Lung (tissue), 12 donors: ENCODE data around the gene TTBK2. TPM values are rescaled to one million over a fixed set of nuclear protein-coding genes. Genes with fewer than 3 reads are reported as not detected.

ENCODE experiments used
- ATAC-seq: fragments of 200-7000 bp; cut with Tn5 transposase; one replicate; pipeline ENCODE4 v1.9.1; 2020; ENCODE audit warnings: moderate number of reproducible peaks; ENCODE audit not compliant: insufficient read depth, low FRiP score
- DNase-seq, 3 donors: peaks; one replicate each; pipeline ENCODE4 v3.0.0-alpha.2; 2013 to 2017
- H3K27ac ChIP-seq, 2 donors: one replicate each; pipeline ENCODE4 v1.5.1; 2013; ENCODE audit warnings: mild to moderate bottlenecking in 2 of 2, moderate library complexity in 2 of 2, control low read depth in 1 of 2, inconsistent platforms in 1 of 2, low read depth in 1 of 2, low read length in 1 of 2
- H3K27me3 ChIP-seq, 3 donors: one replicate each; pipeline ENCODE4 v1.5.1; 2013; ENCODE audit warnings: low read length in 2 of 3; ENCODE audit not compliant: control insufficient read depth in 3 of 3, insufficient read depth in 3 of 3
- H3K36me3 ChIP-seq, 4 donors: one replicate each; pipeline ENCODE4 v1.5.1; 2013; ENCODE audit warnings: low read length in 4 of 4, mild to moderate bottlenecking in 1 of 4, moderate library complexity in 1 of 4; ENCODE audit not compliant: control insufficient read depth in 4 of 4, insufficient read depth in 4 of 4
- H3K4me1 ChIP-seq, 5 donors: one replicate each; pipeline ENCODE4 v1.5.1; 2013; ENCODE audit warnings: low read length in 5 of 5, mild to moderate bottlenecking in 2 of 5, moderate library complexity in 1 of 5; ENCODE audit not compliant: control insufficient read depth in 5 of 5, insufficient read depth in 5 of 5
- H3K4me3 ChIP-seq: one replicate; pipeline ENCODE4 v1.5.1; 2013; ENCODE audit warnings: mild to moderate bottlenecking, control low read depth, moderate library complexity
- H3K9ac ChIP-seq, 2 donors: one replicate each; pipeline ENCODE4 v1.5.1; 2013; ENCODE audit warnings: low read length in 2 of 2, control low read depth in 1 of 2; ENCODE audit not compliant: insufficient read depth in 1 of 2
- H3K9me3 ChIP-seq, 4 donors: one replicate each; pipeline ENCODE4 v1.5.1; 2013; ENCODE audit warnings: low read length in 3 of 4, mild to moderate bottlenecking in 1 of 4, moderate library complexity in 1 of 4; ENCODE audit not compliant: control insufficient read depth in 4 of 4, insufficient read depth in 3 of 4
- WGBS, 2 donors: extraction: QIAGEN DNeasy Blood & Tissue Kit; methylation state at CpG; one replicate each; pipeline ENCODE4 v1.1.7; 2013; 5-methylcytosine and 5-hydroxymethylcytosine counted together
- polyA plus RNA-seq, 2 donors: library from polyadenylated mRNA; stranded (reverse); fragments of 200-250 nt; gene quantifications; one replicate each; pipeline ENCODE4 v1.2.1, GENCODE V29; 2013
- total RNA-seq, 2 donors: library from RNA; depleted of rRNA in 1 of 2; stranded (reverse); fragments of >200 nt in 1 of 2; gene quantifications; one replicate each; pipeline ENCODE4 v1.2.1, GENCODE V29; 2014 to 2021
- TF ChIP-seq, protein P1 (sequence below): IDR thresholded peaks from 2 replicates; pipeline ENCODE4 v1.5.1; 2012; ENCODE audit warnings: mild to moderate bottlenecking; ENCODE audit errors: control extremely low read depth, extremely low read depth
- donor health status: control.
- donor health status: control.
- donor health status: Bipolar disorder and iron deficiency.
- donor health status: healthy.
- donor health status: DM: yes; HTN: yes; CAD: no.

The TTBK2 gene
- total and polyA plus RNA-seq, 4 donors: 2.5 to 27.5 (median 9.5) TPM

- no peak for DNase-seq
- Histone ChIP-seq H3K9me3 (no peaks in the 10 kb centered on the region), H3K9ac (no peak overlapping the region), H3K27ac (no peak overlapping the region), H3K27me3 (no peaks in the 10 kb centered on the region), H3K4me3 (no peak overlapping the region), H3K4me1 (no peaks in the 10 kb centered on the region), H3K36me3 (peaks cover 16 to 45% (median 34%) of the 10 kb centered on the region in 4 donors)
- TF ChIP-seq, protein P1, sequence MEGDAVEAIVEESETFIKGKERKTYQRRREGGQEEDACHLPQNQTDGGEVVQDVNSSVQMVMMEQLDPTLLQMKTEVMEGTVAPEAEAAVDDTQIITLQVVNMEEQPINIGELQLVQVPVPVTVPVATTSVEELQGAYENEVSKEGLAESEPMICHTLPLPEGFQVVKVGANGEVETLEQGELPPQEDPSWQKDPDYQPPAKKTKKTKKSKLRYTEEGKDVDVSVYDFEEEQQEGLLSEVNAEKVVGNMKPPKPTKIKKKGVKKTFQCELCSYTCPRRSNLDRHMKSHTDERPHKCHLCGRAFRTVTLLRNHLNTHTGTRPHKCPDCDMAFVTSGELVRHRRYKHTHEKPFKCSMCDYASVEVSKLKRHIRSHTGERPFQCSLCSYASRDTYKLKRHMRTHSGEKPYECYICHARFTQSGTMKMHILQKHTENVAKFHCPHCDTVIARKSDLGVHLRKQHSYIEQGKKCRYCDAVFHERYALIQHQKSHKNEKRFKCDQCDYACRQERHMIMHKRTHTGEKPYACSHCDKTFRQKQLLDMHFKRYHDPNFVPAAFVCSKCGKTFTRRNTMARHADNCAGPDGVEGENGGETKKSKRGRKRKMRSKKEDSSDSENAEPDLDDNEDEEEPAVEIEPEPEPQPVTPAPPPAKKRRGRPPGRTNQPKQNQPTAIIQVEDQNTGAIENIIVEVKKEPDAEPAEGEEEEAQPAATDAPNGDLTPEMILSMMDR: no peak
- 80 to 86% methylated on average over 6 of the region's 6 CpGs for WGBS, 2 donors
- no peak for ATAC-seq
Observed at GRCh38 chr15:42721016-42721415, 199.6 kb downstream of the TTBK2 start.

- Histone ChIP-seq H3K4me1 (peaks cover 0 to 2% (median 0%) of the 10 kb centered on the region in 5 donors), H3K4me3 (no peak overlapping the region), H3K9me3 (no peaks in the 10 kb centered on the region), H3K27me3 (no peaks in the 10 kb centered on the region), H3K9ac (no peak overlapping the region), H3K36me3 (peaks cover 11 to 37% (median 31%) of the 10 kb centered on the region in 4 donors), H3K27ac (no peak overlapping the region)
- WGBS, 2 donors: 94 to 95% methylated on average over 3 of the region's 3 CpGs
- ATAC-seq: no peak
- TF ChIP-seq, protein P1: no peak
- DNase-seq: no peak
Observed at GRCh38 chr15:42720071-42720470, 200.5 kb downstream of the TTBK2 start.

- Histone ChIP-seq H3K4me1 (peaks cover 0 to 7% (median 0%) of the 10 kb centered on the region in 5 donors), H3K27ac (no peak overlapping the region), H3K4me3 (no peak overlapping the region), H3K9ac (no peak overlapping the region), H3K36me3 (peaks cover 5 to 28% (median 25%) of the 10 kb centered on the region in 4 donors), H3K9me3 (no peaks in the 10 kb centered on the region), H3K27me3 (no peaks in the 10 kb centered on the region)
- 83 to 92% methylated on average over 6 of the region's 6 CpGs for WGBS, 2 donors
- ATAC-seq (no peak), DNase-seq (no peak)
- TF ChIP-seq, protein P1: no peak
Observed at GRCh38 chr15:42719043-42719442, 201.5 kb downstream of the TTBK2 start.

DNA sequence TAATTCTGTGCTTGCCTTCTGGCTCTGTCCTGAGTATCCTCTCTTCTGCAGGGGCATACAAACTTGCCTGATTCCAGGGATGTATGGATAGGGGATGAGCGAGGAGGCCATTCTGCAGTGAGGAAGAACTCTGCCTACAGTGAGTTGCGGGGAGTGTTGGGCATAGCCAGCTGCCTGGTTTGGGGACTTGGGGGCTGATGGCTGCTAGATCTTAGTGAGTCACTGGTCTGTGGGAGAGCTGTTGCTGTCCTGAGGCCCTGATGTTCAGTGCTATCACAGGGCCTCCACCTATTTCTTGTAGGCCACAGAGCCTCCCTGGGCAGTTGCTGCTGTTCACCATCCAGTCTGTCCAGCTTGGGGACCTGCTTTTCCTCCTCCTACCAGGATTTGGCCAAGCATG lies 204.0 kb downstream of the TTBK2 start:
- Histone ChIP-seq H3K4me3 (no peak overlapping the region), H3K9ac (no peak overlapping the region), H3K27me3 (no peaks in the 10 kb centered on the region), H3K36me3 (peaks cover 5 to 18% (median 16%) of the 10 kb centered on the region in 4 donors), H3K27ac (no peak overlapping the region), H3K4me1 (peaks cover 0 to 7% (median 0%) of the 10 kb centered on the region in 5 donors), H3K9me3 (no peaks in the 10 kb centered on the region)
- TF ChIP-seq, protein P1: no peak
- DNase-seq (no peak), ATAC-seq (no peak)
- 99 to 100% methylated on average over 2 of the region's 2 CpGs for WGBS, 2 donors
